ENCODE measurements around the gene RAP1GAP.
A peak's percentile ranks its signal among the peaks of the same experiment; 100 is the strongest.
"Not testable (repeated sequence)": the region's sequence is repeated elsewhere in the genome, so short reads cannot be mapped to it uniquely, and the experiment has no call there.

Gene RAP1GAP

DNA sequence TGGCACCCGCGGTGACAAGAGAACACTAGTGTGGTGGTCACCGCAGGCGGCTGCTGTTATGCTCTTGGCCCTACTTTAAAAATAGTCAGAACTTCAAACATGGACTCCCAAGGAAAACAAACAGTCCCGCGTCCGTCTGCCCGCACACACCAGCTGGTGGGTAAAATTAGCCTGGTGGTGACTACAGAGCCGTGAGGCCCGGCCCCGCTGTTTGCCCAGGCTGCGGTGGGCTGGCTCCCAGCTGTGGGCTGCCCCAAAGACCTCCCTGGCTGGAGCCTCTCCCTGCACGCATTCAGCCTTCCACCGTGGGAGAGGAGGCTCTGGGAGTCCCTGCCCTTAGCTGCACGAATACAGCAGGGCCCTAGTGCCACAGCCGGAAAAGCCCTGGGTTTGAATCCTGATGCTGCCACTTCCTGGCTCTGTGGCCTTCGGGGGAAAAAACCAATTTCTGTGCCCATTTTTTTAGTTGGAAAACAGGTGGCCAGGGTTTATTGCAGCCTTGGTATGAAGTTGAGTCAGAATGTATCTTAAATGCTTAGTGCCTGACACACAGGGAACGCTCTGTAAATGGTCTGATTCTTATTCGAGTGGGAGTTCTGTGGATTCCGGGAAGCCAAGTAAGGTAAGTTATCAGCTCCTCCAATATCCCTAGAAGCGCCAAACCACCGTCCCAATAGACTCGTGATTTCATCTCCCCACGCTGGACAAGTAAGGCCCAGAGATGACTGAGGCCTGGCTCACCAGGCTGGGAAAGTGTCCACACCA, 101.7 kb downstream of the RAP1GAP start:
- H3K27ac Mint-ChIP-seq: no peak overlapping the region
- ATAC-seq: no peak
- H3K27me3 Mint-ChIP-seq: no peaks in the 10 kb centered on the region
- no peak overlapping the region for H3K4me3 Mint-ChIP-seq
- H3K4me1 Mint-ChIP-seq: no peaks in the 10 kb centered on the region
- H3K36me3 Mint-ChIP-seq: peaks cover 5% of the 10 kb centered on the region
- no peaks in the 10 kb centered on the region for H3K9me3 Mint-ChIP-seq

DNA sequence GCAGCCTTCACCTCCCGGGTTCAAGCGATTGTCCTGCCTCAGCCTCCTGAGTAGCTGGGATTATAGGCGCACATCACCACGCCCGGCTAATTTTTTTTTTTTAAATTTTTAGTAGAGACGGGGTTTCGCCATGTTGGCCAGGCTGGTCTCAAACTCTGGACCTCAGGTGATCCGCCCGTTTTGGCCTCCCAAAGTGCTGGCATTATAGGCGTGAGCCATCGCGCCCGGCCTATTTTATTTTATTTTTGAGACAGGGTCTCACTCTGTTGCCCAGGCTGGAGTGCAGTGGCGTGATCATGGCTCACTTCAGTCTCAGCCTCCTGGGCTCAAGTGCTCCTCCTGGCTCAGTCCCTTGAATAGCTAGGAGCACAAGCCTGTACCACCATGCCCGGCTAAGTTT, 102.8 kb downstream of the RAP1GAP start:
- H3K27ac Mint-ChIP-seq, H3K9me3 Mint-ChIP-seq, ATAC-seq: not testable (repeated sequence)

DNA sequence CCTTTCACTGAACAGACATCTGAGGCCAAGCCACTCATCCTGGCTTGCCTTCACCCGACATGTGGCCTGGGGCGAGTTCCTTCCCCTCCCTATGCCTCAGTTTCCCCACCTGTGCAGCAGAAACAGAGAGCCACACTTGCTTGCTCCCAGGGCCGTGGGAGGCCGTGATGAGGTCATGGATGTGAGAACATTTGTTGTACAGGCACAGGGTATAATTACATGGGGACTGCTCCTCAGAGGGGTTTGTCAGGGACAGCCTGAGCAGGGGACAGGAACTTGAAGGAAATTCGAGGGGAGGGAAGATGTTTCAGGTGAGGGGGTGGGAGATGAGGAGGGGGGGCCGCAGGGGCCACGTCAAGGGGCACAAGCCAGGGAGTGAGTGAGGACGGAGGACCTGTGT, 103.9 kb downstream of the RAP1GAP start:
- Mint-ChIP-seq H3K36me3 (peaks cover 5% of the 10 kb centered on the region), H3K27me3 (no peaks in the 10 kb centered on the region), H3K27ac (no peak overlapping the region), H3K4me1 (no peaks in the 10 kb centered on the region), H3K9me3 (no peaks in the 10 kb centered on the region), H3K4me3 (no peak overlapping the region)
- ATAC-seq: no peak

More for the DNA sequence above, 102.8 kb downstream of the RAP1GAP start:
- H3K36me3 Mint-ChIP-seq, H3K4me1 Mint-ChIP-seq, H3K4me3 Mint-ChIP-seq, H3K27me3 Mint-ChIP-seq: not testable (repeated sequence)

DNA sequence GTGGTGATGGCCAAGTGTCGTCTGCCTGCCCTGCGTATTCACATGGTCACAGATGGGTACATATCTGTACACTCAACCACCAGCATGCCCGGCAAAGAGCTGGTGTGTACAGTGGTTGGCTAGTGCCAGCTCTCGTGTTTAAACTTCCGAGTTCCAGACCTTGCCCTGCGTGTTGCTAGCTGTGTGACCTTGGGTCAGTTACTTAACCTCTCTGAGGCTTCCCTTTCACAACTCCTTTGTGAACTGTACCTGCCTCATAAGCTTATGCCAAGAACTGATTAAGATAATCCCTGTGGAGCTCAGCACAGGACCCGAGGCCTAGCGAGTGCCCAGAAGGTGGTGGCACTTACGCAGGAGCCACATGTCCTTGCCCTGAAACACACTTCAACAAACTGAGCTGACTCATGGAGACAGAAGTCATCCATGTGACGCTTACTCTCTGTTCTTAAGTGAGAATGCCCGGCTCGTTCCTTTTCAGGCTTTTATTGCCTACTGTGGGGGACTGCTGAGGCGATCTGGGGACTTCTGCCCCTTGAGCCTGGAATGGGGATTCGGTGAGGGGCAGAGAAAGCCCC, 104.5 kb downstream of the RAP1GAP start:
- Mint-ChIP-seq H3K36me3 (peaks cover 5% of the 10 kb centered on the region), H3K4me3 (no peak overlapping the region), H3K9me3 (no peaks in the 10 kb centered on the region), H3K4me1 (no peaks in the 10 kb centered on the region), H3K27me3 (no peaks in the 10 kb centered on the region), H3K27ac (no peak overlapping the region)
- no peak for ATAC-seq

DNA sequence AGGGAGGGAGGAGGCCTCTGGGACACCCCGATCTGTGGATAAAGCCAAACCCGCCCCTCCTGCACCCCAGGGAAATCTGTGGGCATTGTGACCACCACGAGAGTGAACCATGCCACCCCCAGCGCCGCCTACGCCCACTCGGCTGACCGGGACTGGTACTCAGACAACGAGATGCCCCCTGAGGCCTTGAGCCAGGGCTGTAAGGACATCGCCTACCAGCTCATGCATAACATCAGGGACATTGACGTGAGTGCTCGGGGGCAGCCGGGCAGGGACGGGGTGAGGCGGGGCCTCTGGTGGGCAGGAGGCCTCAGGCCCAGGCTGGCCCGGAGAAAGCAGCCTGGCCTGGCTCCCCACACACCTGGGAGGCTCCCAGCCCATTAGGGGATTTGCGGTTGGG, 105.2 kb downstream of the RAP1GAP start:
- peaks cover 5% of the 10 kb centered on the region for H3K36me3 Mint-ChIP-seq
- no peaks in the 10 kb centered on the region for H3K4me1 Mint-ChIP-seq
- ATAC-seq: no peak
- H3K9me3 Mint-ChIP-seq: no peaks in the 10 kb centered on the region
- no peak overlapping the region for H3K4me3 Mint-ChIP-seq
- no peak overlapping the region for H3K27ac Mint-ChIP-seq
- no peaks in the 10 kb centered on the region for H3K27me3 Mint-ChIP-seq

DNA sequence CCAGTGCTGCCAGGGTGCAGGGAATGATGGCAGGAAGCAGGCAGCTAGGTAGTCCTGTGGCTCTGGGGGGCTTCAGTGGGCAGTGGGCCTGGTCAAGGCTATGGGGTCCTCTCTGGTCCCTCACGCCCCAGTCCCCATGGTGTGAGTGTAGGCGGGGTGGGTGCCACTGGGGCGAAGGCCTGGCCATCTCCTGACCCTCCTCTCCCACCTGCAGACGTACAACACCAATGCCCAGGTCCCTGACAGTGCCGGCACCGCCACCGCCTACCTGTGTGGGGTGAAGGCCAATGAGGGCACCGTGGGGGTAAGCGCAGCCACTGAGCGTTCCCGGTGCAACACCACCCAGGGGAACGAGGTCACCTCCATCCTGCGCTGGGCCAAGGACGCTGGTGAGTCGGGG, 106.3 kb downstream of the RAP1GAP start:
- H3K27ac Mint-ChIP-seq: no peak overlapping the region
- no peaks in the 10 kb centered on the region for H3K9me3 Mint-ChIP-seq
- no peak overlapping the region for H3K4me3 Mint-ChIP-seq
- no peaks in the 10 kb centered on the region for H3K36me3 Mint-ChIP-seq
- H3K27me3 Mint-ChIP-seq: no peaks in the 10 kb centered on the region
- H3K4me1 Mint-ChIP-seq: no peaks in the 10 kb centered on the region
- ATAC-seq: no peak

DNA sequence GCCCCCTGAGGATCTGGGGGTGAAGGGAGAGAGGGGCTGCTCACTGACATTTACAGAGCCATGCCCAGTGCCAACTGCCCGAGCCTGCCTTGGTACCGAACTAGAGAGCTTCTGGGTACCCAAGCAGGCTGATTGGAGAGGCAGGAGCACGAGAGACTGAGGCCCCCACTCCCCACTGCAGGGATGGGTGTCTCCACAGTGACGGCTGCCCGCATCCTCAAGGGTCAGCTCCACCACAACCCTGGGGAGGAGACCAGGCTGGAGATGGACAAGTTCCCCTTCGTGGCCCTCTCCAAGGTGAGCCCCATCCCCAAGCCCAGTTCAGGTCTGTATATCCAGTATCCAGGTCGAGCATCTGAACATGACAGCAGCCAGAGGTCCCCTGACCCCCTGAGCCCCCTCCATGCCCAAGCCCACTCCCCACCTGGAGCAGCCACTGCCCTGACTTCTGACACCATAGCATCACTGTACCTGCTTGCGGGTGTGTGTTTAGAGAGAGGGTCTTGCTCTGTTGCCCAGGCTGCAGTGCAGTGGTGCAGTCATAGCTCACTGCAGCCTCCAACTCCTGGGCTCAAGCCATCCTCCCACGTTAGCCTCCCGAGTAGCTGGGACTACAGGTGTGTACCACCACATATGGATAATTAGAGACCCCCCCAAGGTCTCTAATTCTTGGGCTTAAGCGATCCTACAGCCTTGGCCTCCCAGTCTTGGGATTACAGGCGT, 108.1 kb downstream of the RAP1GAP start:
- ATAC-seq: no peak
- Mint-ChIP-seq H3K4me3 (no peak overlapping the region), H3K27ac (no peak overlapping the region), H3K4me1 (no peaks in the 10 kb centered on the region), H3K9me3 (no peaks in the 10 kb centered on the region), H3K36me3 (no peaks in the 10 kb centered on the region), H3K27me3 (no peaks in the 10 kb centered on the region)

DNA sequence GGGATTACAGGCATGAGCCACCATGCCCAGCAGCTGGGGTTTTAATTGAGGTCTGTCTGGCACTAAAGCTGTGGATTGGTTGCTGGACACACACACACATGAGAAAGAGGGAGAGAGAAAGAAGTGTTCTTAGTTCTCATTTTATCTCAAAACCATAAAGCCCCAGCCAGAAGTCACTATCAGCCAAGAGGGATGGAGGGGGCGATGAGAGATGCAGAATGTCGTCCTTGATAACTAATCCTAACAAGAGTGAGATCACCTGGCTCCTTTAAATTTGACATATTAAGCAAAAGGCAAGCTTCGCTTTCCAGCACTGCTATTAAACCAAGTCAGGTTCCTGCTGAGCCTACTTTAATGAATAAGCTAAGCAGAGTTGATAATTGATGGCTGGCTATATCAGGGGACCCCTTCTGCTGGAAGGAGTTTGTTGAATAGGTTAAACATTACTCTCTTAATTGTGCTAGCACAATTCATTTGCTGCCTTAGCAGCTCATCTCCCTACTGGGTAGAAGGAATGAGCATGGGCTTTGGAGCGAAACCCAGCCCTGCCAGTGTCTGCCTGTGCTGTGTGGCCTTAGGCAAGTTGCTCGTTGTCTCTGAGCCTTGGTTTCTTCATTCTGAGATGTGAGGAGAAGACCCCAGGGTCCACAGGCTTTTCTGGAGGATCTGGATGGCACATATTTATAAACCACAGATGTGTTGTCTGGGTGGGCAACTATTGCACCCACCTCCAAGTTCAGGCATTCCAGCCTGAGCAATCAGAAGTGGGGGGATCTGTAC, 109.2 kb downstream of the RAP1GAP start:
- peaks cover 2% of the 10 kb centered on the region for H3K27me3 Mint-ChIP-seq
- H3K4me3 Mint-ChIP-seq: no peak overlapping the region
- ATAC-seq: no peak
- H3K36me3 Mint-ChIP-seq: peaks cover under 1% of the 10 kb centered on the region
- H3K9me3 Mint-ChIP-seq: no peaks in the 10 kb centered on the region
- H3K27ac Mint-ChIP-seq: no peak overlapping the region
- no peaks in the 10 kb centered on the region for H3K4me1 Mint-ChIP-seq

DNA sequence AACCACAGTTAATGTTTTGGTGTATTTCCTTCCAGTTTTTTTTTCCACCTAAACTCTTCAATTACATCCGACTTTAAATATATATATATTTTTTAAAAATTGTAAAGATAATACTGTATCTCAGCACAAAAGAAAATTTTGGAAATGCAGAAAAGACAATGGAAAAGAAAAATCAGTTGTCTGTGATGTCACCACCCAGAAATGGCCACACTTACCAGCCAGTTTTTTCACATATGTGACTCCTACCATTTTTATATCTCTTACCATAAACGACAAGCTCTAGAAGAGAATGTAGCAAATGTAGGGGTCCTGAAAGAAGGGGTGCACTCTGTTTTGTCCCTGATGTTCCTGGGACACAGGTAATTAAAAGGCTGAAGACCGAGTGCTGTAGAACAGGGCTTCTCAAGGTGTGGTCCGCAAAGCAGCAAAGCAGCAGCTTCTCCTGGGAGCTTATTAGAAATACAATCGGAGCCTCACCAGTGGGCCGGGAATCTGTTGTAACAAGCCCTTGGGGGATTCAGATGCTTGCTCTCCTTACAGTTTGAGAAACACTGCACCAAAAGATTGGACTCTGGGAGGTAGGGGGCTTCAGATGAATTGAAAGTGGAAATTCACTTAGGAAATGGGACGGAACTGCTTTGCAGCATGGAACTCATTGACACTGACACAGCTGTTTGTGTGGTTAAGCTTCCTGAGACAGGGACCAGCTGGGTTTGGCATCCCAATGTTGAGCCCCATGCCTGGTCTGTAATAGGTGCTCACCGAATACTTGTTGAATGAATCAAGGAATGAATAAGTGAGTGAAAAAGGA, 115.8 kb downstream of the RAP1GAP start:
- Mint-ChIP-seq H3K36me3 (peaks cover 4% of the 10 kb centered on the region), H3K4me1 (peaks cover 6% of the 10 kb centered on the region), H3K27me3 (peaks cover 9% of the 10 kb centered on the region), H3K4me3 (no peak overlapping the region), H3K27ac (no peak overlapping the region), H3K9me3 (no peaks in the 10 kb centered on the region)
- no peak for ATAC-seq

DNA sequence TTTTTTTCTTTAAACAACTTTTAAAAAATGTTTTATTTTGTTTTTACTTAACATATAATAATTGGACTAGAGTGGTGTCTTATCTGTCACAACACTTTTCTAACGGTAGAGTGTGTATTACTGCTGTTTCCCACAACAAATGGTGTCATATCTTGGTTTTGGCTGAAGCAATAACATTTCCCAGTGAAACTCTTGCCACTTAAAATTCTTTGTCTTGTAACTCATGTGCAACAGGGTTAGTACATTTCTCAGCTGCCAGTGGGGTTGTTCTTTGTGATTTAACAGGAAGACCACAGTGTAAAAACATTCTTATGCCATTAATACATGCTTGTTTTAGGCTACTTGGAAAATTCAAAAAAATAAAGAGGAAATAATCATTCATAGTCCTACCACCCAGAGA, 116.4 kb downstream of the RAP1GAP start:
- no peak for ATAC-seq
- Mint-ChIP-seq H3K4me1 (peaks cover 6% of the 10 kb centered on the region), H3K27me3 (peaks cover 9% of the 10 kb centered on the region), H3K4me3 (no peak overlapping the region), H3K36me3 (peaks cover 4% of the 10 kb centered on the region), H3K9me3 (no peaks in the 10 kb centered on the region), H3K27ac (no peak overlapping the region)

DNA sequence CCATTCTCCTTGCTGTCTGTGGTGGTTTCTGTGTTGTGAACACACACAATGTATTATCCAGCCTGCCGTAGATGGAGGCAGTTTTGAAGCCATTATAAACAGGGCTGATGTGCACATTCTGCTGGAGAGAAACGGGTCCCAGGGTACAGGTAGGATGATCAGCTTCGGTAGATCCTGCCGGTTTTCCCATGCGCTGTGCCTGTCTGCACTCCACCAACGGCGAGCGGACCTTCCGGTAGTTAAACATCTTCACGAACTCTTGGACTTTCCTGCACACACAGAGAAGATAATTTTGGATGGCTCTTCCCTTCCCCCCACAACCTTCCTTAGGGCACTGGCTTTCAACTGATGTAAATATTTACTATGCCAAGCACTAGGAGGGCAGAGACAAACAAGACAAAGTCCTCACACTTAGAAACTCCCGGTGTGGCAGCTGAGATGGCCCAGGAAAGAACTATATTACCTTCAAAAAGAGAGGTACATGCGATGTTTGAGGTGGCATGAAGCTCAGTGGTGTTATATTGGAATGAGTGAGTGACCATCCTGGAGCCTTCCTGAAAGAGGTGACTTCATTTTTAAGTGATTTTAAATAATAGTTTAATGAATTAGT, 118.2 kb downstream of the RAP1GAP start:
- H3K4me1 Mint-ChIP-seq: peaks cover 6% of the 10 kb centered on the region
- H3K27ac Mint-ChIP-seq: no peak overlapping the region
- peaks cover 9% of the 10 kb centered on the region for H3K27me3 Mint-ChIP-seq
- ATAC-seq: no peak
- H3K36me3 Mint-ChIP-seq: peaks cover 4% of the 10 kb centered on the region
- H3K4me3 Mint-ChIP-seq: no peak overlapping the region
- no peaks in the 10 kb centered on the region for H3K9me3 Mint-ChIP-seq

DNA sequence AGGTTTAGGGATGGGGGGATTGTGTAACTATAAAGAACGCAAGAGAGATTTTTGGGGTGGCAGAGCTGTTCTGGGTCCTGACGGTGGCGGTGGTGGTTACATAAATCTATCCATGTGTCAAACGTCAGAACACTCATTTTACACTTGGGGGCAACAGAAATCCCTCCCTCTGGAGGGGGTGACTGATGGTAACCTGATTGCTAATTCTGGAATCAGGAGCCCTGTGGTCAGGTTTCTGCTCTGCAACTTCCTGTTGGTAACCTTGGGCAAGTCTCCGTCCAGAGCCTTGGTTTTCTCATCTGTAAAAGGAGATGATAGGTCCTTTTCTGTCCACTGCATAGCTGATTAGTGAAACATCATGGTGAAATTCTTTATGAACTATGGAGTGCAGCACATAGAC, 119.1 kb downstream of the RAP1GAP start:
- H3K27ac Mint-ChIP-seq: no peak overlapping the region
- H3K36me3 Mint-ChIP-seq: peaks cover 4% of the 10 kb centered on the region
- ATAC-seq: no peak
- peaks cover 8% of the 10 kb centered on the region for H3K27me3 Mint-ChIP-seq
- peaks cover 6% of the 10 kb centered on the region for H3K4me1 Mint-ChIP-seq
- H3K9me3 Mint-ChIP-seq: no peaks in the 10 kb centered on the region
- H3K4me3 Mint-ChIP-seq: no peak overlapping the region

DNA sequence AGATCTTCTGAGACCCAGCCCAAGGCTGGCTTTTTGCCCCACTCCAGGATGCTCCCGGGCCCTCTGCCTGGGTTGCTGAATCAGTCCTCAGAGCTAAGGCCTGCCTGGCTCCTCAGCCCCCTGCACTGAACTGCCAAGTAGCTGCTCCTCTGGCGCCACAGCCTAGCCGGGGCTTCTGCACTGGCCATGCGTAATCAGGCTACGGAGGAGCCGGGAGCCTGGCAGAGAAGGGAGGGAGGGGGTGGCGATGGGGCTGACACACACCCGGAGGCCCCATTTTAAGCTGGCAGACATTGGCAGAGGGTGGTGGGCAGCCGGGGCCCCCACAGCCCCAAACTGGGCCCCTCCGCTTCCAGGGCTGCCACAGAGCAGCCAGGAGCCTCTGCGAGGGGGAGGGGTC, 121.3 kb downstream of the RAP1GAP start:
- Mint-ChIP-seq H3K4me3 (no peak overlapping the region), H3K27me3 (no peaks in the 10 kb centered on the region), H3K36me3 (no peaks in the 10 kb centered on the region), H3K9me3 (no peaks in the 10 kb centered on the region), H3K4me1 (peaks cover 3% of the 10 kb centered on the region), H3K27ac (no peak overlapping the region)
- ATAC-seq: peak; percentile 24

All from stimulated activated memory B cell treated with anti-CD40 and anti-IgM and Interleukin-4, amounts not matched to agents 10 μg/mL and 1 μg/mL and 100 μg/mL, for 72 hours (primary cell).